ENCODE results near the gene ARHGDIG. TPM values are rescaled to one million over a fixed set of nuclear protein-coding genes. Genes with fewer than 3 reads are reported as not detected.
"Not testable (repeated sequence)": the region's sequence is repeated elsewhere in the genome, so short reads cannot be mapped to it uniquely, and the experiment has no call there.

Gene ARHGDIG
- total and polyA plus RNA-seq, 4 experiments from 2014 or later, result 0.96 TPM; not detected in 3

- Histone ChIP-seq H3K4me3 (ENCODE audit: low read length in 2 of 2) (no peak overlapping the region), H3K27ac (ENCODE audit: low read depth, low read length) (peak overlapping the region; percentile 20), H3K27me3 (ENCODE audit: insufficient read depth, low read length) (no peaks in the 10 kb centered on the region), H3K9me3 (ENCODE audit: control insufficient read depth in 1 of 2, low read length in 2 of 2) (no peaks in the 10 kb centered on the region), H3K36me3 (ENCODE audit: insufficient read depth, low read length) (peaks cover 19% of the 10 kb centered on the region), H3K4me1 (ENCODE audit: insufficient read depth, low read length) (peaks cover 67% of the 10 kb centered on the region)
- Mint-ChIP-seq H3K4me1 (peaks cover 42 to 83% (median 60%) of the 10 kb centered on the region in 4 donors), H3K27ac (peak overlapping the region; percentile 74 to 99 (median 97)), H3K9me3 (peaks cover 0 to 5% (median 0%) of the 10 kb centered on the region in 8 donors), H3K4me3 (peak overlapping the region in 4 of 8 donors; percentile 10 to 46 (median 22)), H3K27me3 (no peaks in the 10 kb centered on the region), H3K36me3 (peaks cover 6 to 30% of the 10 kb centered on the region in 2 donors)
- no peak for DNase-seq
- intact Hi-C loops (cut with micrococcal nuclease), result no loop called here
- CTCF ChIA-PET (ENCODE audit: partially characterized antibody), result interaction anchor here (1.2 to 1.5 kb wide), 2 partner anchors 69 to 88 kb away, joined by 3 to 5 read pairs; partner anchors contain the start of gene FAM234A
- POLR2A ChIA-PET (ENCODE audit: partially characterized antibody), result interaction anchor here (1.3 kb wide), 1 partner anchor 87 kb away, joined by 4 read pairs; no protein-coding TSS in a partner anchor
These were observed 42.2 kb downstream of the ARHGDIG start for GRCh38 chr16:322476-323143.

- H3K4me1 Mint-ChIP-seq, result peaks cover 41 to 82% (median 53%) of the 10 kb centered on the region in 4 donors
- H3K4me3 Mint-ChIP-seq, result peak overlapping the region in 7 of 8 donors; percentile 69 to 85 (median 80)
- peaks cover 3% of the 10 kb centered on the region for H3K36me3 ChIP-seq (ENCODE audit: insufficient read depth, low read length)
- intact Hi-C loops (cut with micrococcal nuclease), result loop anchor here (2.0 kb wide), 1 partner anchor 29 kb away; the partner anchor contains the start of gene AXIN1
- no peaks in the 10 kb centered on the region for H3K27me3 ChIP-seq (ENCODE audit: insufficient read depth, low read length)
- H3K4me1 ChIP-seq (ENCODE audit: insufficient read depth, low read length), result peaks cover 75% of the 10 kb centered on the region
- no peaks in the 10 kb centered on the region for H3K9me3 ChIP-seq (ENCODE audit: control insufficient read depth in 1 of 2, low read length in 2 of 2)
- CTCF ChIA-PET (ENCODE audit: partially characterized antibody), result no interaction called here
- no peak for DNase-seq
- peaks cover 0 to 5% (median 0%) of the 10 kb centered on the region in 8 donors for H3K9me3 Mint-ChIP-seq
- H3K36me3 Mint-ChIP-seq, result peaks cover 6 to 15% of the 10 kb centered on the region in 2 donors
- H3K4me3 ChIP-seq (ENCODE audit: low read length in 2 of 2), result peak overlapping the region in 1 of 2 donors; percentile 60
- peak overlapping the region; percentile 62 for H3K27ac ChIP-seq (ENCODE audit: low read depth, low read length)
- POLR2A ChIA-PET (ENCODE audit: partially characterized antibody), result interaction anchor here (0.8 to 2.0 kb wide), 4 partner anchors 11 to 89 kb away, joined by 4 to 19 read pairs (median 5); partner anchors contain the start of gene FAM234A
- H3K27me3 Mint-ChIP-seq, result no peaks in the 10 kb centered on the region
- peak overlapping the region; percentile 94 to 99 (median 97) for H3K27ac Mint-ChIP-seq
These were observed 43.7 kb downstream of the ARHGDIG start for GRCh38 chr16:324201-324450.

GRCh38 chr16:324451-325334, 44.3 kb downstream of the ARHGDIG start:
- ChIA-PET POLR2A (ENCODE audit: partially characterized antibody) (interaction anchor here (0.6 to 2.0 kb wide), 6 partner anchors 10 to 97 kb away, joined by 3 to 19 read pairs (median 4); partner anchors contain the start of gene FAM234A), CTCF (ENCODE audit: partially characterized antibody) (interaction anchor here (1.0 to 1.3 kb wide), 3 partner anchors 16 to 143 kb away, joined by 3 to 5 read pairs (median 3); partner anchors contain the start of gene FAM234A)
- H3K4me1 Mint-ChIP-seq, result peaks cover 40 to 77% (median 50%) of the 10 kb centered on the region in 4 donors

GRCh38 chr16:325375-326145, 45.2 kb downstream of the ARHGDIG start:
- Histone ChIP-seq H3K9me3 (ENCODE audit: control insufficient read depth in 1 of 2, low read length in 2 of 2) (no peaks in the 10 kb centered on the region), H3K36me3 (ENCODE audit: insufficient read depth, low read length) (peaks cover 5% of the 10 kb centered on the region), H3K27ac (ENCODE audit: low read depth, low read length) (peak overlapping the region; percentile 52), H3K27me3 (ENCODE audit: insufficient read depth, low read length) (no peaks in the 10 kb centered on the region), H3K4me1 (ENCODE audit: insufficient read depth, low read length) (peaks cover 72% of the 10 kb centered on the region), H3K4me3 (ENCODE audit: low read length in 2 of 2) (peak overlapping the region; percentile 14 to 60)
- ChIA-PET POLR2A (ENCODE audit: partially characterized antibody) (interaction anchor here (0.6 to 2.0 kb wide), 5 partner anchors 11 to 98 kb away, joined by 3 to 19 read pairs (median 4); partner anchors contain the start of gene FAM234A), CTCF (ENCODE audit: partially characterized antibody) (interaction anchor here (1.0 to 1.3 kb wide), 3 partner anchors 17 to 144 kb away, joined by 3 to 5 read pairs (median 3); partner anchors contain the start of gene FAM234A)
- Mint-ChIP-seq H3K36me3 (peaks cover 4 to 10% of the 10 kb centered on the region in 2 donors), H3K27me3 (no peaks in the 10 kb centered on the region), H3K4me3 (peak overlapping the region; percentile 69 to 85 (median 80)), H3K27ac (peak overlapping the region; percentile 94 to 99 (median 97)), H3K9me3 (peaks cover 0 to 5% (median 0%) of the 10 kb centered on the region in 8 donors), H3K4me1 (peaks cover 36 to 77% (median 49%) of the 10 kb centered on the region in 4 donors)
- intact Hi-C loops (cut with micrococcal nuclease), result loop anchor here (2.0 kb wide), 1 partner anchor 27 kb away; the partner anchor contains the start of gene AXIN1
- DNase-seq, result peak in 1 of 5 donors; percentile 19

More at GRCh38 chr16:324451-325334, 44.3 kb downstream of the ARHGDIG start:
- H3K27ac Mint-ChIP-seq, result peak overlapping the region; percentile 94 to 99 (median 97)
- peak overlapping the region; percentile 22 to 60 for H3K4me3 ChIP-seq (ENCODE audit: low read length in 2 of 2)
- peaks cover 75% of the 10 kb centered on the region for H3K4me1 ChIP-seq (ENCODE audit: insufficient read depth, low read length)
- no peaks in the 10 kb centered on the region for H3K36me3 ChIP-seq (ENCODE audit: insufficient read depth, low read length)
- no peaks in the 10 kb centered on the region for H3K27me3 ChIP-seq (ENCODE audit: insufficient read depth, low read length)
- H3K27me3 Mint-ChIP-seq, result no peaks in the 10 kb centered on the region
- H3K9me3 Mint-ChIP-seq, result peaks cover 0 to 5% (median 0%) of the 10 kb centered on the region in 8 donors
- peak overlapping the region; percentile 62 for H3K27ac ChIP-seq (ENCODE audit: low read depth, low read length)
- DNase-seq, result peak; percentile 88 to 93 (median 90)
- intact Hi-C loops (cut with micrococcal nuclease), result loop anchor here (2.0 kb wide), 1 partner anchor 28 kb away; the partner anchor contains the start of gene AXIN1
- peaks cover 4 to 11% of the 10 kb centered on the region in 2 donors for H3K36me3 Mint-ChIP-seq
- peak overlapping the region; percentile 69 to 85 (median 80) for H3K4me3 Mint-ChIP-seq
- H3K9me3 ChIP-seq (ENCODE audit: control insufficient read depth in 1 of 2, low read length in 2 of 2), result no peaks in the 10 kb centered on the region

- CTCF ChIA-PET (ENCODE audit: partially characterized antibody), result no interaction called here
- H3K4me3 ChIP-seq (ENCODE audit: low read length in 2 of 2), result no peak overlapping the region
- H3K27ac ChIP-seq (ENCODE audit: low read depth, low read length), result no peak overlapping the region
- peaks cover 5% of the 10 kb centered on the region for H3K36me3 ChIP-seq (ENCODE audit: insufficient read depth, low read length)
- H3K4me1 ChIP-seq (ENCODE audit: insufficient read depth, low read length), result peaks cover 69% of the 10 kb centered on the region
- Mint-ChIP-seq H3K36me3 (peaks cover 6 to 10% of the 10 kb centered on the region in 2 donors), H3K4me3 (no peak overlapping the region), H3K4me1 (peaks cover 40 to 76% (median 52%) of the 10 kb centered on the region in 4 donors), H3K27ac (peak overlapping the region in 4 of 7 donors; percentile 25 to 46 (median 33)), H3K27me3 (no peaks in the 10 kb centered on the region), H3K9me3 (no peaks in the 10 kb centered on the region)
- DNase-seq, result no peak
- POLR2A ChIA-PET (ENCODE audit: partially characterized antibody), result no interaction called here
- no peaks in the 10 kb centered on the region for H3K9me3 ChIP-seq (ENCODE audit: control insufficient read depth in 1 of 2, low read length in 2 of 2)
- intact Hi-C loops (cut with micrococcal nuclease), result no loop called here
- H3K27me3 ChIP-seq (ENCODE audit: insufficient read depth, low read length), result no peaks in the 10 kb centered on the region
These were observed 50.4 kb downstream of the ARHGDIG start for GRCh38 chr16:330741-331140.

- intact Hi-C loops (cut with micrococcal nuclease); CTCF ChIA-PET (ENCODE audit: partially characterized antibody); POLR2A ChIA-PET (ENCODE audit: partially characterized antibody); H3K4me3 ChIP-seq (ENCODE audit: low read length in 2 of 2); H3K27ac ChIP-seq (ENCODE audit: low read depth, low read length); H3K27me3 Mint-ChIP-seq; H3K9me3 Mint-ChIP-seq; H3K36me3 ChIP-seq (ENCODE audit: insufficient read depth, low read length); H3K27me3 ChIP-seq (ENCODE audit: insufficient read depth, low read length); DNase-seq; H3K9me3 ChIP-seq (ENCODE audit: control insufficient read depth in 1 of 2, low read length in 2 of 2); H3K27ac Mint-ChIP-seq: not testable (repeated sequence)
- Mint-ChIP-seq H3K4me3 (peak overlapping the region in 1 of 8 donors; percentile 40), H3K4me1 (peaks cover 43 to 78% (median 53%) of the 10 kb centered on the region in 4 donors), H3K36me3 (peaks cover 6 to 10% of the 10 kb centered on the region in 2 donors)
- peaks cover 66% of the 10 kb centered on the region for H3K4me1 ChIP-seq (ENCODE audit: insufficient read depth, low read length)
These were observed 50.9 kb downstream of the ARHGDIG start for GRCh38 chr16:331181-331814.

Measured in CD4-positive, alpha-beta memory T cell (primary cell).